SK-N-SH treated with all-trans-retinoic acid at 6 μM for 48 hours (cell line): Measurements from ENCODE around the gene BCAS4.

Experiments used
- ATAC-seq: fragments of 200-7000 bp; cut with Tn5 transposase; 3 replicates; pipeline ENCODE4 v1.9.1; 2020; ENCODE audit warnings: mild to moderate bottlenecking, moderate library complexity
- ARNTL ChIP-seq: fragments of 450-650 bp; formaldehyde crosslinking; IDR thresholded peaks from 2 replicates; pipeline ENCODE4 v1.5.0; 2020; ENCODE audit warnings: low read depth, mild to moderate bottlenecking, moderate library complexity, borderline replicate concordance
- BACH2 ChIP-seq: fragments of 250-450 bp; sonication (Bioruptor Pico); IDR thresholded peaks from 2 replicates; pipeline ENCODE4 v1.9.0; 2021; ENCODE audit warnings: mild to moderate bottlenecking, borderline replicate concordance
- CREB5 ChIP-seq: fragments of 250-450 bp; sonication (Bioruptor Pico); IDR thresholded peaks from 2 replicates; pipeline ENCODE4 v1.5.1; 2020; ENCODE audit warnings: low read depth, mild to moderate bottlenecking, moderate library complexity
- ESRRG ChIP-seq: fragments of 250-450 bp; sonication (Bioruptor Pico); IDR thresholded peaks from 2 replicates; pipeline ENCODE4 v1.6.1; 2021; ENCODE audit warnings: mild to moderate bottlenecking
- GLIS3 ChIP-seq: fragments of 250-450 bp; sonication (Bioruptor Pico); IDR thresholded peaks from 2 replicates; pipeline ENCODE4 v1.5.0; 2020; ENCODE audit warnings: mild to moderate bottlenecking, moderate library complexity
- OSR1 ChIP-seq: fragments of 250-450 bp; sonication (Bioruptor Pico); IDR thresholded peaks from 2 replicates; pipeline ENCODE4 v1.8.0; 2022; ENCODE audit warnings: moderate library complexity, mild to moderate bottlenecking, inconsistent platforms
- POU6F1 ChIP-seq: fragments of 250-450 bp; sonication (Bioruptor Pico); IDR thresholded peaks from 2 replicates; pipeline ENCODE4 v1.8.0; 2021; ENCODE audit warnings: low read depth, mild to moderate bottlenecking, moderate library complexity, borderline replicate concordance
- PPARA ChIP-seq: fragments of 250-450 bp; sonication (Bioruptor Pico); IDR thresholded peaks from 2 replicates; pipeline ENCODE4 v1.5.0; 2020; ENCODE audit warnings: mild to moderate bottlenecking, borderline replicate concordance
- RARB ChIP-seq: fragments of 250-450 bp; sonication (Bioruptor Pico); IDR thresholded peaks from 2 replicates; pipeline ENCODE4 v1.8.0; 2021; ENCODE audit warnings: mild to moderate bottlenecking, moderate library complexity
- SNAI2 ChIP-seq: fragments of 250-450 bp; sonication (Bioruptor Pico); IDR thresholded peaks from 2 replicates; pipeline ENCODE4 v1.5.0; 2020; ENCODE audit warnings: mild to moderate bottlenecking, moderate library complexity
- TCF4 ChIP-seq: fragments of 250-450 bp; sonication (Bioruptor Pico); IDR thresholded peaks from 2 replicates; pipeline ENCODE4 v1.8.0; 2021; ENCODE audit warnings: mild to moderate bottlenecking, moderate library complexity, borderline replicate concordance
- TOX ChIP-seq: fragments of 250-450 bp; sonication (Bioruptor Pico); IDR thresholded peaks from 2 replicates; pipeline ENCODE4 v1.8.0; 2021; ENCODE audit warnings: mild to moderate bottlenecking, moderate library complexity, borderline replicate concordance
- ZC3H10 ChIP-seq: fragments of 250-450 bp; sonication (Bioruptor Pico); IDR thresholded peaks from 2 replicates; pipeline ENCODE4 v1.5.1; 2021; ENCODE audit warnings: mild to moderate bottlenecking, moderate library complexity
- ZFP3 ChIP-seq: fragments of 250-450 bp; sonication (Bioruptor Pico); IDR thresholded peaks from 2 replicates; pipeline ENCODE4 v1.5.0; 2020; ENCODE audit warnings: mild to moderate bottlenecking, moderate library complexity
- ZFP30 ChIP-seq: fragments of 450-650 bp; formaldehyde crosslinking; IDR thresholded peaks from 2 replicates; pipeline ENCODE4 v1.5.0; 2022; ENCODE audit warnings: mild to moderate bottlenecking, moderate library complexity
- ZNF565 ChIP-seq: fragments of 450-650 bp; formaldehyde crosslinking; conservative IDR thresholded peaks from 2 replicates; pipeline ENCODE4 v1.5.0; 2020; ENCODE audit warnings: low read depth, mild to moderate bottlenecking, moderate library complexity
- ZNF70 ChIP-seq: fragments of 450-650 bp; formaldehyde crosslinking; IDR thresholded peaks from 2 replicates; pipeline ENCODE4 v1.5.0; 2020; ENCODE audit warnings: mild to moderate bottlenecking, moderate library complexity
- ZNF8 ChIP-seq: fragments of 450-650 bp; formaldehyde crosslinking; IDR thresholded peaks from 2 replicates; pipeline ENCODE4 v1.5.0; 2020; ENCODE audit warnings: mild to moderate bottlenecking, moderate library complexity
- TF ChIP-seq, protein P1 (sequence below): fragments of 250-450 bp; sonication (Bioruptor Pico); IDR thresholded peaks from 2 replicates; pipeline ENCODE4 v1.5.1; 2021; ENCODE audit warnings: mild to moderate bottlenecking, moderate library complexity
- TF ChIP-seq, protein P2 (sequence below): fragments of 250-450 bp; sonication (Bioruptor Pico); IDR thresholded peaks from 2 replicates; pipeline ENCODE4 v1.8.0; 2020; ENCODE audit warnings: mild to moderate bottlenecking, moderate library complexity, borderline replicate concordance
- TF ChIP-seq, protein P3 (sequence below): fragments of 250-450 bp; sonication (Bioruptor Pico); IDR thresholded peaks from 2 replicates; pipeline ENCODE4 v1.5.0; 2020; ENCODE audit warnings: mild to moderate bottlenecking, moderate library complexity

Gene BCAS4

GRCh38 chr20:50874111-50874757 is 79.4 kb downstream of the BCAS4 start:
- TF ChIP-seq ESRRG (CRISPR knock-in tag) (no peak), ZNF565 (CRISPR knock-in tag) (no peak), GLIS3 (no peak), TOX (CRISPR knock-in tag) (no peak), CREB5 (no peak), ZFP30 (no peak), ZC3H10 (CRISPR knock-in tag) (no peak), PPARA (CRISPR knock-in tag) (no peak), RARB (CRISPR knock-in tag) (no peak), OSR1 (no peak), POU6F1 (CRISPR knock-in tag) (no peak), ZFP3 (CRISPR knock-in tag) (no peak), BACH2 (no peak)
- TF ChIP-seq, protein P1, sequence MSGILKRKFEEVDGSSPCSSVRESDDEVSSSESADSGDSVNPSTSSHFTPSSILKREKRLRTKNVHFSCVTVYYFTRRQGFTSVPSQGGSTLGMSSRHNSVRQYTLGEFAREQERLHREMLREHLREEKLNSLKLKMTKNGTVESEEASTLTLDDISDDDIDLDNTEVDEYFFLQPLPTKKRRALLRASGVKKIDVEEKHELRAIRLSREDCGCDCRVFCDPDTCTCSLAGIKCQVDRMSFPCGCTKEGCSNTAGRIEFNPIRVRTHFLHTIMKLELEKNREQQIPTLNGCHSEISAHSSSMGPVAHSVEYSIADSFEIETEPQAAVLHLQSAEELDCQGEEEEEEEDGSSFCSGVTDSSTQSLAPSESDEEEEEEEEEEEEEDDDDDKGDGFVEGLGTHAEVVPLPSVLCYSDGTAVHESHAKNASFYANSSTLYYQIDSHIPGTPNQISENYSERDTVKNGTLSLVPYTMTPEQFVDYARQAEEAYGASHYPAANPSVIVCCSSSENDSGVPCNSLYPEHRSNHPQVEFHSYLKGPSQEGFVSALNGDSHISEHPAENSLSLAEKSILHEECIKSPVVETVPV (CRISPR knock-in tag): no peak
- TF ChIP-seq, protein P2, sequence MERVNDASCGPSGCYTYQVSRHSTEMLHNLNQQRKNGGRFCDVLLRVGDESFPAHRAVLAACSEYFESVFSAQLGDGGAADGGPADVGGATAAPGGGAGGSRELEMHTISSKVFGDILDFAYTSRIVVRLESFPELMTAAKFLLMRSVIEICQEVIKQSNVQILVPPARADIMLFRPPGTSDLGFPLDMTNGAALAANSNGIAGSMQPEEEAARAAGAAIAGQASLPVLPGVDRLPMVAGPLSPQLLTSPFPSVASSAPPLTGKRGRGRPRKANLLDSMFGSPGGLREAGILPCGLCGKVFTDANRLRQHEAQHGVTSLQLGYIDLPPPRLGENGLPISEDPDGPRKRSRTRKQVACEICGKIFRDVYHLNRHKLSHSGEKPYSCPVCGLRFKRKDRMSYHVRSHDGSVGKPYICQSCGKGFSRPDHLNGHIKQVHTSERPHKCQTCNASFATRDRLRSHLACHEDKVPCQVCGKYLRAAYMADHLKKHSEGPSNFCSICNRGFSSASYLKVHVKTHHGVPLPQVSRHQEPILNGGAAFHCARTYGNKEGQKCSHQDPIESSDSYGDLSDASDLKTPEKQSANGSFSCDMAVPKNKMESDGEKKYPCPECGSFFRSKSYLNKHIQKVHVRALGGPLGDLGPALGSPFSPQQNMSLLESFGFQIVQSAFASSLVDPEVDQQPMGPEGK (CRISPR knock-in tag): no peak
- TF ChIP-seq, all 23 proteins: peak for 0

GRCh38 chr20:50874758-50875665 is 80.2 kb downstream of the BCAS4 start:
- no peak for ATAC-seq
- TF ChIP-seq, protein P3, sequence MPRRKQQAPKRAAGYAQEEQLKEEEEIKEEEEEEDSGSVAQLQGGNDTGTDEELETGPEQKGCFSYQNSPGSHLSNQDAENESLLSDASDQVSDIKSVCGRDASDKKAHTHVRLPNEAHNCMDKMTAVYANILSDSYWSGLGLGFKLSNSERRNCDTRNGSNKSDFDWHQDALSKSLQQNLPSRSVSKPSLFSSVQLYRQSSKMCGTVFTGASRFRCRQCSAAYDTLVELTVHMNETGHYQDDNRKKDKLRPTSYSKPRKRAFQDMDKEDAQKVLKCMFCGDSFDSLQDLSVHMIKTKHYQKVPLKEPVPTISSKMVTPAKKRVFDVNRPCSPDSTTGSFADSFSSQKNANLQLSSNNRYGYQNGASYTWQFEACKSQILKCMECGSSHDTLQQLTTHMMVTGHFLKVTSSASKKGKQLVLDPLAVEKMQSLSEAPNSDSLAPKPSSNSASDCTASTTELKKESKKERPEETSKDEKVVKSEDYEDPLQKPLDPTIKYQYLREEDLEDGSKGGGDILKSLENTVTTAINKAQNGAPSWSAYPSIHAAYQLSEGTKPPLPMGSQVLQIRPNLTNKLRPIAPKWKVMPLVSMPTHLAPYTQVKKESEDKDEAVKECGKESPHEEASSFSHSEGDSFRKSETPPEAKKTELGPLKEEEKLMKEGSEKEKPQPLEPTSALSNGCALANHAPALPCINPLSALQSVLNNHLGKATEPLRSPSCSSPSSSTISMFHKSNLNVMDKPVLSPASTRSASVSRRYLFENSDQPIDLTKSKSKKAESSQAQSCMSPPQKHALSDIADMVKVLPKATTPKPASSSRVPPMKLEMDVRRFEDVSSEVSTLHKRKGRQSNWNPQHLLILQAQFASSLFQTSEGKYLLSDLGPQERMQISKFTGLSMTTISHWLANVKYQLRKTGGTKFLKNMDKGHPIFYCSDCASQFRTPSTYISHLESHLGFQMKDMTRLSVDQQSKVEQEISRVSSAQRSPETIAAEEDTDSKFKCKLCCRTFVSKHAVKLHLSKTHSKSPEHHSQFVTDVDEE (CRISPR knock-in tag): no peak
- TF ChIP-seq ZFP30 (no peak), ESRRG (CRISPR knock-in tag) (no peak), ZNF70 (no peak), RARB (CRISPR knock-in tag) (no peak), SNAI2 (no peak), CREB5 (no peak), BACH2 (no peak), ZC3H10 (CRISPR knock-in tag) (no peak), PPARA (CRISPR knock-in tag) (no peak), ZFP3 (CRISPR knock-in tag) (no peak), ZNF8 (CRISPR knock-in tag) (no peak), TCF4 (CRISPR knock-in tag) (no peak), OSR1 (no peak), ARNTL (no peak)
- TF ChIP-seq, protein P2 (CRISPR knock-in tag): no peak
- TF ChIP-seq, protein P1 (CRISPR knock-in tag): no peak

More at GRCh38 chr20:50874111-50874757, 79.4 kb downstream of the BCAS4 start:
- no peak for ATAC-seq
